Panc1 (cell line): ENCODE results near the gene JPT2. TPM values are rescaled to one million over a fixed set of nuclear protein-coding genes. Genes with fewer than 3 reads are reported as not detected.

Source experiments
- ATAC-seq: fragments of 200-7000 bp; cut with Tn5 transposase; 2 replicates; pipeline ENCODE4 v1.9.1; 2020; ENCODE audit warnings: mild to moderate bottlenecking, moderate library complexity
- BruUV-seq: library from RNA; stranded (reverse); fragments of 400-500 nt; replicated peaks from 2 replicates; lab custom pipeline; 2021; lab: Mats Ljungman, UMichigan
- CTCF ChIA-PET: fragments of 300-600 bp; sonication (Branson Sonifier 250); formaldehyde crosslinking; loops from one replicate; lab custom pipeline; 2022; ENCODE audit warnings: antibody characterized with exemption; lab: Charles Lee
- POLR2A ChIA-PET: fragments of 300-600 bp; sonication (Branson Sonifier 250); formaldehyde crosslinking; loops from one replicate; lab custom pipeline; 2022; ENCODE audit warnings: antibody characterized with exemption; lab: Charles Lee
- DNase-seq: peaks from one replicate; pipeline ENCODE4 v3.0.0-alpha.2; 2010; ENCODE audit warnings: low read depth, low spot score
- H3K27ac ChIP-seq: 2 replicates; pipeline ENCODE4 v1.5.1; 2011; ENCODE audit warnings: mild to moderate bottlenecking, low read length, inconsistent platforms
- H3K27me3 ChIP-seq: fragments of 200-500 bp; sonication (Bioruptor generic); 2 replicates; pipeline ENCODE4 v1.6.0; 2014; ENCODE audit warnings: low read length, inconsistent platforms; ENCODE audit not compliant: control insufficient read depth, insufficient read depth
- H3K36me3 ChIP-seq: fragments of 200-500 bp; sonication (Bioruptor generic); 2 replicates; pipeline ENCODE4 v1.5.1; 2014; ENCODE audit warnings: inconsistent platforms, mild to moderate bottlenecking, low read length, moderate library complexity; ENCODE audit not compliant: control insufficient read depth, insufficient read depth
- H3K4me1 ChIP-seq: 2 replicates; pipeline ENCODE4 v1.5.1; 2011; ENCODE audit warnings: inconsistent platforms, mild to moderate bottlenecking, low read length, moderate library complexity; ENCODE audit not compliant: control insufficient read depth, insufficient read depth
- H3K4me3 ChIP-seq, 2 experiments: 2 replicates each; pipeline ENCODE4 v1.5.1; 2011 to 2012; ENCODE audit warnings: low read depth in 2 of 2, low read length in 2 of 2, mild to moderate bottlenecking in 2 of 2, inconsistent platforms in 1 of 2, moderate library complexity in 1 of 2
- H3K9me3 ChIP-seq: fragments of 200-500 bp; sonication (Bioruptor generic); 2 replicates; pipeline ENCODE4 v1.5.1; 2014; ENCODE audit warnings: low read depth, mild to moderate bottlenecking, inconsistent platforms, low read length, moderate library complexity; ENCODE audit not compliant: control insufficient read depth, insufficient read depth
- POLR2AphosphoS5 ChIP-seq: IDR thresholded peaks from 2 replicates; pipeline ENCODE4 v1.6.1; 2012; ENCODE audit warnings: mild to moderate bottlenecking, low read depth, low read length, moderate library complexity
- SIN3A ChIP-seq: IDR thresholded peaks from 2 replicates; pipeline ENCODE4 v1.6.1; 2012; ENCODE audit warnings: low read depth, mild to moderate bottlenecking, low read length, moderate library complexity, borderline replicate concordance; ENCODE audit not compliant: insufficient read depth
- TCF7L2 ChIP-seq: IDR thresholded peaks from 2 replicates; pipeline ENCODE4 v1.6.1; 2011; ENCODE audit warnings: mild to moderate bottlenecking, low read depth, low read length, inconsistent platforms
- in situ Hi-C: cut with HindIII; loops from 2 replicates; pipeline ENCODE4 v1.10.0; 2016; ENCODE audit warnings: low sequenced_read_pairs, low pct_unique_long_range_greater_than_20kb
- intact Hi-C: fragments of 100-400 bp; cut with micrococcal nuclease; formaldehyde crosslinking; loops from one replicate; pipeline ENCODE4 v1.10.0; 2022; ENCODE audit not compliant: unreplicated experiment
- total RNA-seq: library from RNA; stranded (reverse); gene quantifications from one replicate; pipeline ENCODE4 v1.2.1, GENCODE V29; 2021; ENCODE audit not compliant: unreplicated experiment
- TF ChIP-seq, protein P1 (sequence below), 2 experiments: IDR thresholded peaks; 2 replicates each; pipeline ENCODE4 v1.6.1; 2011 to 2012; ENCODE audit warnings: low read depth in 2 of 2, control low read depth in 1 of 2, low read length in 1 of 2, mild to moderate bottlenecking in 1 of 2, moderate library complexity in 1 of 2; ENCODE audit not compliant: insufficient read depth in 1 of 2
- TF ChIP-seq, protein P2 (sequence below): fragments of 450-650 bp; IDR thresholded peaks from 2 replicates; pipeline ENCODE4 v1.5.1; 2017; ENCODE audit warnings: mild to moderate bottlenecking

JPT2 gene
- total RNA-seq, 1 experiment from 2014 or later, result 200 TPM

DNA sequence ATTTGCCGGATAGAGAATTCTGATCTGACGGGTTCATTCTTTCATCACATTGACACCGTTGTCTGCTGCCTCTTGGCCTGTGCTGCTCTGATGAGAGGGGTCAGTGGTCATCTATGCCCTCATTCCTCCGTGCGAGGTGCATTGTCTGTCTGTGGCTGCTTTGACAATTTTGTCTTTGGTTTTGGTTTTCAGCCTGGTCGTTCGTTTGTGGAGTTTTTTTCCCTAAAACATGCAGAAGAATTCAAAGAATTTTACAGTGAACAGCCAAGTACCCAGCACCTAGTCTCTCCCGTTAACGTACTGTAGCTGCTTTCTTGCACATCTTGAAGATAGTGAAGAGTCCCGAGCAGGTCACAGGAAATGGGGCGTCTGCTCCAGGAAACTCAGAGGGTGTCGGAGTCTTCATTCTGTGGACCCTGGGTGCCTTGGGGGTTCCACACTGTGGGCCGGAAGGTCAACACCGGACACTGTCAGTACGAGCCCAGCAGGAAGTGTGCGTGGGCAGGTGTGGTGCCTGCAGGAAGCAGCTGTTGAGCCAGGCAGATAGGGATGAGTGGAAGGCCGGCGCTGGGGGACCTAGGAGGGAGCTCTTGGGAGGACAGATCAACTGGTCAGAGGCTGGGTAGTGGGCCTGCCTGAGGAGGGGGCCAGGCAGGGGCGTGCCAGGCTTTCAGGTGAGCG lies 37.7 kb upstream of the JPT2 start:
- Histone ChIP-seq H3K36me3 (peaks cover 9% of the 10 kb centered on the region), H3K27me3 (no peaks in the 10 kb centered on the region), H3K9me3 (no peaks in the 10 kb centered on the region), H3K4me3 (no peak overlapping the region), H3K27ac (no peak overlapping the region), H3K4me1 (no peaks in the 10 kb centered on the region)
- intact Hi-C loops, result no loop called here
- in situ Hi-C loops, result no loop called here
- TF ChIP-seq, protein P1, sequence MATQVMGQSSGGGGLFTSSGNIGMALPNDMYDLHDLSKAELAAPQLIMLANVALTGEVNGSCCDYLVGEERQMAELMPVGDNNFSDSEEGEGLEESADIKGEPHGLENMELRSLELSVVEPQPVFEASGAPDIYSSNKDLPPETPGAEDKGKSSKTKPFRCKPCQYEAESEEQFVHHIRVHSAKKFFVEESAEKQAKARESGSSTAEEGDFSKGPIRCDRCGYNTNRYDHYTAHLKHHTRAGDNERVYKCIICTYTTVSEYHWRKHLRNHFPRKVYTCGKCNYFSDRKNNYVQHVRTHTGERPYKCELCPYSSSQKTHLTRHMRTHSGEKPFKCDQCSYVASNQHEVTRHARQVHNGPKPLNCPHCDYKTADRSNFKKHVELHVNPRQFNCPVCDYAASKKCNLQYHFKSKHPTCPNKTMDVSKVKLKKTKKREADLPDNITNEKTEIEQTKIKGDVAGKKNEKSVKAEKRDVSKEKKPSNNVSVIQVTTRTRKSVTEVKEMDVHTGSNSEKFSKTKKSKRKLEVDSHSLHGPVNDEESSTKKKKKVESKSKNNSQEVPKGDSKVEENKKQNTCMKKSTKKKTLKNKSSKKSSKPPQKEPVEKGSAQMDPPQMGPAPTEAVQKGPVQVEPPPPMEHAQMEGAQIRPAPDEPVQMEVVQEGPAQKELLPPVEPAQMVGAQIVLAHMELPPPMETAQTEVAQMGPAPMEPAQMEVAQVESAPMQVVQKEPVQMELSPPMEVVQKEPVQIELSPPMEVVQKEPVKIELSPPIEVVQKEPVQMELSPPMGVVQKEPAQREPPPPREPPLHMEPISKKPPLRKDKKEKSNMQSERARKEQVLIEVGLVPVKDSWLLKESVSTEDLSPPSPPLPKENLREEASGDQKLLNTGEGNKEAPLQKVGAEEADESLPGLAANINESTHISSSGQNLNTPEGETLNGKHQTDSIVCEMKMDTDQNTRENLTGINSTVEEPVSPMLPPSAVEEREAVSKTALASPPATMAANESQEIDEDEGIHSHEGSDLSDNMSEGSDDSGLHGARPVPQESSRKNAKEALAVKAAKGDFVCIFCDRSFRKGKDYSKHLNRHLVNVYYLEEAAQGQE (IDR thresholded peaks at IDR 0.05; ENCODE audit: insufficient read depth in 1 of 2, low read depth in 2 of 2, low read length in 1 of 2), result no peak
- TF ChIP-seq, protein P2, sequence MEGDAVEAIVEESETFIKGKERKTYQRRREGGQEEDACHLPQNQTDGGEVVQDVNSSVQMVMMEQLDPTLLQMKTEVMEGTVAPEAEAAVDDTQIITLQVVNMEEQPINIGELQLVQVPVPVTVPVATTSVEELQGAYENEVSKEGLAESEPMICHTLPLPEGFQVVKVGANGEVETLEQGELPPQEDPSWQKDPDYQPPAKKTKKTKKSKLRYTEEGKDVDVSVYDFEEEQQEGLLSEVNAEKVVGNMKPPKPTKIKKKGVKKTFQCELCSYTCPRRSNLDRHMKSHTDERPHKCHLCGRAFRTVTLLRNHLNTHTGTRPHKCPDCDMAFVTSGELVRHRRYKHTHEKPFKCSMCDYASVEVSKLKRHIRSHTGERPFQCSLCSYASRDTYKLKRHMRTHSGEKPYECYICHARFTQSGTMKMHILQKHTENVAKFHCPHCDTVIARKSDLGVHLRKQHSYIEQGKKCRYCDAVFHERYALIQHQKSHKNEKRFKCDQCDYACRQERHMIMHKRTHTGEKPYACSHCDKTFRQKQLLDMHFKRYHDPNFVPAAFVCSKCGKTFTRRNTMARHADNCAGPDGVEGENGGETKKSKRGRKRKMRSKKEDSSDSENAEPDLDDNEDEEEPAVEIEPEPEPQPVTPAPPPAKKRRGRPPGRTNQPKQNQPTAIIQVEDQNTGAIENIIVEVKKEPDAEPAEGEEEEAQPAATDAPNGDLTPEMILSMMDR, result no peak
- no peak for TF ChIP-seq TCF7L2
- TF ChIP-seq POLR2AphosphoS5, result no peak
- no peak for TF ChIP-seq SIN3A
- DNase-seq (no peak), ATAC-seq (no peak)
- BruUV-seq, result no TSS peak
- ChIA-PET CTCF (no interaction called here), POLR2A (no interaction called here)

DNA sequence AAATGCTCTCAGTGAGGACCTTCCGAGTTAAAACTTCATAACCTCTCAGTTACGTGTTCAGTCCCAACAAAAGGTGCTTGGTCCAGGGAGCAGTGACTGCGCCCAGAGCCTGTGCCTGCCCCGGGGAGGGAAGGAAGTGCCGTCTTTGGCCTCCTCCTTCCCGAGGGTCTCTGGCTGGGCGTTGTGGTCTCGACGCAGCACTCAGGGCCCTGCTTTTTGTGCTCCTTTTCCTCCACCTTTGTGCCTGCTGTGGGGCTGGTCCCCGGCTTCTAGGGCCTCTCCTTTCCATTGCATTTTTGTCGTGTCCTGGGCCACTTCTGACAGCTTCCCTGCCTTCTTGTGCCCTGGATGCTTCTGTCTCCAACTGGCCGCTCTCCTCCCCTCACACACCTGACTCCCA lies 36.8 kb upstream of the JPT2 start:
- DNase-seq (no peak), ATAC-seq (no peak)
- peaks cover 9% of the 10 kb centered on the region for H3K36me3 ChIP-seq
- H3K27me3 ChIP-seq, result no peaks in the 10 kb centered on the region
- intact Hi-C loops, result no loop called here
- no TSS peak for BruUV-seq
- ChIA-PET CTCF (no interaction called here), POLR2A (no interaction called here)
- H3K9me3 ChIP-seq, result no peaks in the 10 kb centered on the region
- 0 out of 2 replicates have a peak, but pooled peaks cover 5% of the 10 kb centered on the region for H3K4me1 ChIP-seq
- in situ Hi-C loops, result no loop called here
- TF ChIP-seq POLR2AphosphoS5 (no peak), SIN3A (no peak), TCF7L2 (no peak)
- TF ChIP-seq, protein P1 (IDR thresholded peaks at IDR 0.05; ENCODE audit: insufficient read depth in 1 of 2, low read depth in 2 of 2, low read length in 1 of 2), result no peak
- TF ChIP-seq, protein P2, result no peak
- H3K4me3 ChIP-seq, result no peak overlapping the region
- no peak overlapping the region for H3K27ac ChIP-seq
